AG09319 (cell line): ENCODE data around the gene TPCN1.

Source experiments
- DNase-seq: peaks from one replicate; pipeline ENCODE4 v3.0.0-alpha.2; 2010; ENCODE audit warnings: low read depth; ENCODE audit errors: extremely low read depth
- TF ChIP-seq, protein P1 (sequence below): IDR thresholded peaks from 2 replicates; pipeline ENCODE4 v1.5.1; 2011; ENCODE audit warnings: low read depth, mild to moderate bottlenecking, inconsistent platforms, low read length, moderate library complexity

The TPCN1 gene

GRCh38 chr12:113334786-113335539 lies 113.7 kb downstream of the TPCN1 start, which contains the start of gene SLC8B1:
Gene SLC8B1 (minus strand): TSS chr12:113335109. CDS start chr12:113332878, 2,231 bp downstream.
- TF ChIP-seq, protein P1, sequence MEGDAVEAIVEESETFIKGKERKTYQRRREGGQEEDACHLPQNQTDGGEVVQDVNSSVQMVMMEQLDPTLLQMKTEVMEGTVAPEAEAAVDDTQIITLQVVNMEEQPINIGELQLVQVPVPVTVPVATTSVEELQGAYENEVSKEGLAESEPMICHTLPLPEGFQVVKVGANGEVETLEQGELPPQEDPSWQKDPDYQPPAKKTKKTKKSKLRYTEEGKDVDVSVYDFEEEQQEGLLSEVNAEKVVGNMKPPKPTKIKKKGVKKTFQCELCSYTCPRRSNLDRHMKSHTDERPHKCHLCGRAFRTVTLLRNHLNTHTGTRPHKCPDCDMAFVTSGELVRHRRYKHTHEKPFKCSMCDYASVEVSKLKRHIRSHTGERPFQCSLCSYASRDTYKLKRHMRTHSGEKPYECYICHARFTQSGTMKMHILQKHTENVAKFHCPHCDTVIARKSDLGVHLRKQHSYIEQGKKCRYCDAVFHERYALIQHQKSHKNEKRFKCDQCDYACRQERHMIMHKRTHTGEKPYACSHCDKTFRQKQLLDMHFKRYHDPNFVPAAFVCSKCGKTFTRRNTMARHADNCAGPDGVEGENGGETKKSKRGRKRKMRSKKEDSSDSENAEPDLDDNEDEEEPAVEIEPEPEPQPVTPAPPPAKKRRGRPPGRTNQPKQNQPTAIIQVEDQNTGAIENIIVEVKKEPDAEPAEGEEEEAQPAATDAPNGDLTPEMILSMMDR, result no peak
- DNase-seq, result peak; percentile 39

- DNase-seq, result no peak
- TF ChIP-seq, protein P1, result no peak
These were observed 118.3 kb downstream of the TPCN1 start for GRCh38 chr12:113339540-113339939.

DNA sequence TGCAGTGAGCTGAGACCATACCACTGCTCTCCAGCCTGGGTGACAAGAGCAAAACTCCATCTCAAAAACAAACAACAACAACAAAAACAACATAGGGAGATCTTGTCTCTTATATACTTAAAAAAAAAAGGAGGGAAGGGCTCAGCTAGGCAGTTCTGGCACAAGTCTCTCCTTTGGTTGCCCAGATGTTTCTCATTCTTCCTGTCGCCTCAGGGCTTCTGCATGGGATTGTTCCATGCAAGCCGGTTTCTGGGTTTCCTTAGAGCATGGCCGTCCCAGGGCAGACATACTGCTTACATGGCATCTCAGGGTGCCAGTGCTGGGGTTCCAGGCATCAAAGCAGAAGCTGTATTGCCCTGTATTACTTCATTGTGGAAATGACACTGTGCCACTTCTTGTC lies 118.8 kb downstream of the TPCN1 start:
- DNase-seq, result no peak
- TF ChIP-seq, protein P1, result no peak

DNA sequence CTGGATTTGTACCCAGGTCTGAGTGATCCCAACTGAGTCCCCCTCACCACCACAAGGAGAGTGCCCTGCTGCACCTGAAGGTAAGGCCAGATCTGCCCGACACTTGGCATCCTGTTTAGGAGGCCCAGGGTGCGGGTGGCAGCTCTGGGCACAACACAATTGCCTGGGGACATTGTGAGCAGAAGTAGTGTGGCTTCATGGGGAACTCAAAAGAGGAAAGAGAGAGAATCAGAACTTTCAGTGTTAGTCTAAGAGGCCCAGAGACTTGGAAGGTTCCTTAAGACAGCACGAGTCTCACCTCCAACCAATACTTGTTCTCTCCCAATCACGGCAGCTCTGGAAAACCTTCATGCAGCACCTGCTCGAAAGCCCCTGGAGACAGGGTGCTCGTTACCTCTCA lies 120.3 kb downstream of the TPCN1 start:
- DNase-seq, result no peak
- TF ChIP-seq, protein P1, result no peak

DNA sequence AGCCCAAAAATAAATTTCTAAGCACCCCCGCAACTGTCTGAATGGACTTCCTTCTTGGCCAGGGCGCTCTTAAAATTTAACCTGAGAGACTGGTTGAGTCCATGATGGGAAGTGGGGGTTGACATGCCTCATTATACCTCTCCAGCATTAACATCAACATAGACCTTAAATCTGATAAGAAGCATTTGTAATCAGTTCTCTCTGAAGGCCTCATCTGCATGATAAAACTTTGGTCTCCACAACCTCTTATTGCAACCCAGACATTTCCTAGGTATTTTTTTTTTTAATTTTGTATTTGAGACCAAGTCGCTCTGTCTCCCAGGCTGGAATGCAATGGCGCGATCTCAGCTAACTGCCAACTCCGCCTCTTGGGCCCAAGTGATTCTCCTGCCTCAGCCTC lies 124.1 kb downstream of the TPCN1 start:
- TF ChIP-seq, protein P1, result no peak
- no peak for DNase-seq

DNA sequence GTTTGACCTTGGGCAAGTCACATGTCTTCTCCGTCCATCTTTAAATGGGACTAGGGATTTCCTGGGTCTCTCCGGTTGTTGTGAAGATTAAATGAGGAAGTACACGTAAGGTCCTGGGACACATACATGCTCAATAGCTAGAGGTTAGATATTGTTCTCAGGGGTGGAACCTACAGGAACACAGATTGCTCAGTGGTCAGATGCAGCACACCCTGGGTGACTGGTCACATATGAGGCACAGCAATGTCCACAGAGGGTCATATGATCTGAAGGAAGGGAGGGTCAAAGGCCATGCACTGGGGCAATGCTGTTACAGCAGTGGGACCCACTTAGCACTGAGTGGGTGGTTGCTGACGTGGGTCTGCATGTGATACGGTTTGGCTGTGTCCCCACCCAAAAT lies 125.1 kb downstream of the TPCN1 start:
- TF ChIP-seq, protein P1, result no peak
- DNase-seq, result no peak

- DNase-seq, result no peak
- TF ChIP-seq, protein P1, result no peak
These were observed 125.8 kb downstream of the TPCN1 start for GRCh38 chr12:113347107-113347506.
